CD14-positive monocyte (primary cell): ENCODE data around the gene DPF3. TPM values are rescaled to one million over a fixed set of nuclear protein-coding genes. Genes with fewer than 3 reads are reported as not detected.

Experiments used
- DNase-seq, 3 donors: peaks; one replicate each; pipeline ENCODE4 v3.0.0-alpha.2; 2011 to 2022
- H2AFZ ChIP-seq: 2 replicates; pipeline ENCODE4 v1.6.0; 2012; ENCODE audit warnings: mild to moderate bottlenecking, low read depth, low read length, inconsistent platforms; ENCODE audit not compliant: insufficient read depth, poor library complexity, severe bottlenecking
- H3K27ac ChIP-seq, 2 donors: 1 replicate in 1 of 2; 2 replicates in 1 of 2; pipeline ENCODE4 v1.5.1; 2012 to 2013; ENCODE audit warnings: low read length in 2 of 2, control low read depth in 1 of 2, inconsistent platforms in 1 of 2, low read depth in 1 of 2, mild to moderate bottlenecking in 1 of 2
- H3K27me3 ChIP-seq, 2 donors: one replicate each; pipeline versions ENCODE4 v1.6.0 to v1.6.1; 2011 to 2013; ENCODE audit warnings: low read length in 2 of 2; ENCODE audit not compliant: control insufficient read depth in 2 of 2, insufficient read depth in 2 of 2
- H3K36me3 ChIP-seq, 2 donors: replicated peaks in 1 of 2; 1 replicate in 1 of 2; 2 replicates in 1 of 2; pipeline versions ENCODE4 v1.5.1 to v1.6.1; 2012 to 2013; ENCODE audit warnings: low read length in 2 of 2, control low read depth in 1 of 2, inconsistent platforms in 1 of 2, mild to moderate bottlenecking in 1 of 2; ENCODE audit not compliant: insufficient read depth in 2 of 2, control insufficient read depth in 1 of 2
- H3K4me1 ChIP-seq, 2 donors: 1 replicate in 1 of 2; 2 replicates in 1 of 2; pipeline versions ENCODE4 v1.5.1 to v1.6.1; 2012 to 2013; ENCODE audit warnings: low read length in 2 of 2, control low read depth in 1 of 2, inconsistent platforms in 1 of 2, mild to moderate bottlenecking in 1 of 2, moderate library complexity in 1 of 2; ENCODE audit not compliant: insufficient read depth in 2 of 2, control insufficient read depth in 1 of 2
- H3K4me2 ChIP-seq: replicated peaks from 2 replicates; pipeline ENCODE3; 2012; ENCODE audit warnings: low read length, moderate library complexity, mild to moderate bottlenecking; ENCODE audit not compliant: poor library complexity, severe bottlenecking; ENCODE audit errors: extremely low read depth
- H3K4me3 ChIP-seq, 3 experiments: fragments of 200-600 bp in 1 of 3; sonication (generic) in 1 of 3; replicated peaks in 1 of 3; 1 replicate in 2 of 3; 2 replicates in 1 of 3; pipeline ENCODE4 v1.5.1; 2011 to 2013; ENCODE audit warnings: low read length in 3 of 3, mild to moderate bottlenecking in 3 of 3, control low read depth in 2 of 3, low read depth in 2 of 3, inconsistent platforms in 1 of 3, moderate library complexity in 1 of 3
- H3K79me2 ChIP-seq: 2 replicates; pipeline ENCODE4 v1.6.0; 2012; ENCODE audit warnings: mild to moderate bottlenecking, control low read depth, inconsistent platforms, low read length, moderate library complexity; ENCODE audit not compliant: insufficient read depth
- H3K9ac ChIP-seq: 2 replicates; pipeline ENCODE4 v1.6.0; 2017; ENCODE audit warnings: low read length, mild to moderate bottlenecking; ENCODE audit not compliant: insufficient read depth, poor library complexity, severe bottlenecking
- H3K9me3 ChIP-seq, 2 donors: replicated peaks in 1 of 2; 1 replicate in 1 of 2; 2 replicates in 1 of 2; pipeline versions ENCODE4 v1.5.1 to v1.6.1; 2012 to 2013; ENCODE audit warnings: low read length in 2 of 2, control low read depth in 1 of 2; ENCODE audit not compliant: control insufficient read depth in 1 of 2, insufficient read depth in 1 of 2
- H4K20me1 ChIP-seq: 2 replicates; pipeline ENCODE4 v1.6.0; 2012; ENCODE audit warnings: mild to moderate bottlenecking, low read length, control low read depth, moderate library complexity; ENCODE audit not compliant: insufficient read depth
- H3K27ac Mint-ChIP-seq, 7 donors: one replicate each; pipeline ENCODE4 v1.8.0; 2020; ENCODE audit warnings: mild to moderate bottlenecking in 7 of 7, mixed read lengths in 7 of 7, moderate library complexity in 6 of 7, inconsistent platforms in 2 of 7
- H3K27me3 Mint-ChIP-seq, 3 donors: one replicate each; pipeline ENCODE4 v1.8.0; 2021 to 2022; ENCODE audit warnings: low read depth in 3 of 3, mild to moderate bottlenecking in 3 of 3, mixed read lengths in 3 of 3, moderate library complexity in 3 of 3, inconsistent platforms in 1 of 3
- H3K36me3 Mint-ChIP-seq, 2 donors: one replicate each; pipeline ENCODE4 v1.8.0; 2020; ENCODE audit warnings: mixed read lengths in 2 of 2, inconsistent platforms in 1 of 2, mild to moderate bottlenecking in 1 of 2
- H3K4me1 Mint-ChIP-seq: one replicate; pipeline ENCODE4 v1.8.0; 2020; ENCODE audit warnings: mild to moderate bottlenecking, mixed read lengths
- H3K4me3 Mint-ChIP-seq, 2 donors: one replicate each; pipeline ENCODE4 v1.8.0; 2020; ENCODE audit warnings: mild to moderate bottlenecking in 2 of 2, mixed read lengths in 2 of 2, moderate library complexity in 1 of 2
- H3K9me3 Mint-ChIP-seq, 7 donors: one replicate each; pipeline ENCODE4 v1.8.0; 2020 to 2022; ENCODE audit warnings: mixed read lengths in 7 of 7, mild to moderate bottlenecking in 6 of 7, moderate library complexity in 6 of 7, inconsistent platforms in 2 of 7
- CTCF ChIP-seq: fragments of 200-600 bp; IDR thresholded peaks from one replicate; pipeline ENCODE4 v1.8.0; 2022; ENCODE audit warnings: antibody characterized with exemption, mild to moderate bottlenecking
- WGBS: methylation state at CpG from one replicate; pipeline ENCODE4 v1.1.5; 2013; ENCODE audit warnings: missing lambda C conversion rate; ENCODE audit not compliant: insufficient coverage; 5-methylcytosine and 5-hydroxymethylcytosine counted together
- intact Hi-C, 2 donors: fragments of 100-400 bp; cut with micrococcal nuclease; formaldehyde crosslinking; loops; one replicate each; pipeline versions ENCODE4 v1.15.0 to v1.15.1; 2023
- polyA plus RNA-seq, 3 donors: library from polyadenylated mRNA; depleted of rRNA in 1 of 3; unstranded in 2 of 3; stranded (reverse) in 1 of 3; fragments of 300-500 nt in 2 of 3; fragments of >200 nt in 1 of 3; fragmentation: Illumina TruSeq in 2 of 3; gene quantifications; 1 replicate in 2 of 3; 2 replicates in 1 of 3; pipeline ENCODE4 v1.2.3, GENCODE V29; 2012 to 2021

Gene DPF3
- polyA plus RNA-seq, 3 donors = 0.33 to 0.39 TPM; not detected in 1

DNA sequence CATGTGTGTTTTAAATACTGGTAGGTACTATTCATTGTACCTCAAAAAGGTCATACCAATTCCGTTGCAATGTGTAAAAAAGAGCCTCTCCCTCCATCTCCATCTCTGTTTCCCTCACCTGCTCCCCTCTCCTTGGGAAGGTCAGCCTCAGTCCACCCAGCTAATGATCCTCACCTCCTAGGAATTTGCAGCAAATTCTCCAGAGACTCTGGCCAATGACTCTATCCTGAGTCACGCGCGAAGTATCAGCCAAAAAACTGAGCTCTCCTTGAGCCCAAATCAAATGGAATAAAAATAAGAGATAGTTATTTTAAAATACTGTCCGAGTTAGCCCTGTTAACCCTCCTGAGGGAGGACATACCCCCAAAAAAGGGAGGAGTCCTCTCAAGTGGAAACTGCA, 148.4 kb downstream of the DPF3 start:
- DNase-seq = no peak
- Mint-ChIP-seq H3K9me3 (peaks cover 0 to 10% (median 0%) of the 10 kb centered on the region in 7 donors), H3K4me3 (no peak overlapping the region), H3K27me3 (peaks cover 0 to 4% (median 3%) of the 10 kb centered on the region in 3 donors), H3K36me3 (no peaks in the 10 kb centered on the region), H3K27ac (no peak overlapping the region), H3K4me1 (no peaks in the 10 kb centered on the region)
- Histone ChIP-seq H3K79me2 (no peaks in the 10 kb centered on the region), H4K20me1 (no peaks in the 10 kb centered on the region), H3K4me3 (no peak overlapping the region), H3K4me2 (no peak overlapping the region), H3K27ac (no peak overlapping the region), H3K27me3 (no peaks in the 10 kb centered on the region), H3K9ac (no peak overlapping the region), H3K9me3 (peaks cover 0 to 3% of the 10 kb centered on the region in 2 donors), H3K36me3 (no peaks in the 10 kb centered on the region), H3K4me1 (no peaks in the 10 kb centered on the region), H2AFZ (no peak overlapping the region)
- 50% methylated on average over 1 of the region's 5 CpGs for WGBS
- TF ChIP-seq CTCF = no peak
- intact Hi-C loops = no loop called here

DNA sequence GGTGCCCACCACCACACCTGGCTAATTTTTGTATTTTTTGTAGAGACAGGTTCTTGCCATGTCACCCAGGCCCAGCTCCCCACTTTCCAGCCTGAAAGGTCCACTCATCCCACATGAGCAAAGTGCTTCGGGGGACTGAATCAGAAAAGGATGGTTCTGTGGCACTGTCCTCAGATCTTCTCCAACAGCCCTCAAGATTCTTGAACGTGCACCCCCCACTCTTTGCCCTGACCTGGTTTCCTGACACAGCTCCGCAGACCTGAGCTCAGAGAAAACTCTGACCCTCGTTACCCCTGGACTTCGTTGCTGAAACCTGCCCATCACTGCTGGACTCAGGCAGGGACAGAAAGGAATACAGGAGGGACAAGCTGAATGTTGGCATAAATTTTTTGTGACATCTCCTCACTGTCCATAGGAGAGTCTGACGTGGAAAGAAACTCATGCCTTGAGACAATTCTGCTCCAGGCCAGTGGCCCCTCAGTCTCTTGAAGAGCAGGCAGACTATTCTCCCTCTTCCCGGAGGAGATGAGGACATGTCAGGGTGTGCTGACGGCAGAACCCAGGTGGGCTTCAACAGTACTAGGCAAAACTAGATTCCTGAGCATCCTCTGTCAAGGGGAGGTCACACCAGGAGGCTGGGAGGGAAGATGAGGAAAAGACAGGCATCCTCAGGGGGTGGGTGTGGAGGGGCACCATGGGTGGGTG, 149.3 kb downstream of the DPF3 start:
- Mint-ChIP-seq H3K4me3 (no peak overlapping the region), H3K27ac (no peak overlapping the region)
- H3K4me3 ChIP-seq = no peak overlapping the region

More for the DNA sequence above, 149.3 kb downstream of the DPF3 start:
- Histone ChIP-seq H3K9me3 (peaks cover 0 to 3% of the 10 kb centered on the region in 2 donors), H3K4me1 (no peaks in the 10 kb centered on the region), H4K20me1 (no peaks in the 10 kb centered on the region), H2AFZ (no peak overlapping the region), H3K36me3 (no peaks in the 10 kb centered on the region), H3K27me3 (no peaks in the 10 kb centered on the region), H3K79me2 (no peaks in the 10 kb centered on the region), H3K4me2 (no peak overlapping the region), H3K27ac (no peak overlapping the region), H3K9ac (no peak overlapping the region)
- H3K4me1 Mint-ChIP-seq = no peaks in the 10 kb centered on the region
- H3K36me3 Mint-ChIP-seq = no peaks in the 10 kb centered on the region
- 93% methylated on average over 7 of the region's 8 CpGs for WGBS
- intact Hi-C loops = no loop called here
- H3K27me3 Mint-ChIP-seq = peaks cover 1 to 3% (median 3%) of the 10 kb centered on the region in 3 donors
- no peak for TF ChIP-seq CTCF
- no peak for DNase-seq
- peaks cover 0 to 7% (median 0%) of the 10 kb centered on the region in 7 donors for H3K9me3 Mint-ChIP-seq
